H1 (cell line): ENCODE data around the gene POLD1. TPM values are rescaled to one million over a fixed set of nuclear protein-coding genes. Genes with fewer than 3 reads are reported as not detected.

Experiments
- CTCF ChIA-PET: fragments of 300-600 bp; sonication (Branson Sonifier 250); formaldehyde crosslinking; loops from one replicate; lab custom pipeline; 2021; ENCODE audit not compliant: partially characterized antibody; lab: Charles Lee
- POLR2A ChIA-PET: fragments of 300-600 bp; sonication (Branson Sonifier 250); formaldehyde crosslinking; loops from one replicate; lab custom pipeline; 2021; ENCODE audit warnings: inconsistent platforms; ENCODE audit not compliant: partially characterized antibody; lab: Charles Lee
- DNase-seq, 2 experiments: peaks; one replicate each; pipeline versions ENCODE4 v3.0.0 to v3.0.0-alpha.2; 2010 to 2022; ENCODE audit warnings: low spot score in 2 of 2, low read depth in 1 of 2, mixed read lengths in 1 of 2
- FAIRE-seq: peaks from 2 replicates; lab custom pipeline; 2011; peaks lifted over from hg19 to GRCh38; lab: Jason Lieb, UNC
- H2AFZ ChIP-seq: 2 replicates; pipeline ENCODE4 v1.8.1; 2012; ENCODE audit warnings: low read length, inconsistent platforms
- H2AK5ac ChIP-seq: 2 replicates; pipeline ENCODE4 v1.6.1; 2013; ENCODE audit warnings: low read depth, low read length
- H2BK120ac ChIP-seq: replicated peaks from 2 replicates; pipeline ENCODE3; 2013; ENCODE audit warnings: low read depth, low read length, inconsistent platforms
- H2BK12ac ChIP-seq: 2 replicates; pipeline ENCODE4 v1.6.1; 2013; ENCODE audit warnings: low read depth, low read length
- H2BK15ac ChIP-seq: 2 replicates; pipeline ENCODE4 v1.6.1; 2013; ENCODE audit warnings: low read length
- H2BK20ac ChIP-seq: 2 replicates; pipeline ENCODE4 v1.6.1; 2013; ENCODE audit warnings: low read length
- H2BK5ac ChIP-seq: 2 replicates; pipeline ENCODE4 v1.6.1; 2013; ENCODE audit warnings: low read depth, low read length
- H3K14ac ChIP-seq: 2 replicates; pipeline ENCODE4 v1.6.1; 2013; ENCODE audit warnings: inconsistent platforms; ENCODE audit not compliant: insufficient read length
- H3K18ac ChIP-seq: 2 replicates; pipeline ENCODE4 v1.6.1; 2013; ENCODE audit warnings: low read length; ENCODE audit errors: extremely low read depth
- H3K23ac ChIP-seq: 2 replicates; pipeline ENCODE4 v1.6.1; 2013; ENCODE audit warnings: inconsistent platforms; ENCODE audit not compliant: insufficient read length
- H3K23me2 ChIP-seq: 2 replicates; pipeline ENCODE4 v1.6.1; 2013; ENCODE audit warnings: low read depth, low read length
- H3K27ac ChIP-seq: 2 replicates; pipeline ENCODE4 v1.6.1; 2011; ENCODE audit warnings: low read depth, low read length, inconsistent platforms
- H3K27me3 ChIP-seq, 4 experiments: replicated peaks in 1 of 4; 1 replicate in 1 of 4; 2 replicates in 3 of 4; pipeline versions ENCODE4 v1.6.1 to v1.8.1; 2011 to 2013; ENCODE audit warnings: low read length in 3 of 4, mild to moderate bottlenecking in 3 of 4, inconsistent platforms in 2 of 4, mixed read lengths in 2 of 4, moderate library complexity in 1 of 4; ENCODE audit not compliant: control insufficient read depth in 3 of 4, insufficient read depth in 3 of 4; ENCODE audit errors: extremely low read depth in 1 of 4
- H3K36me3 ChIP-seq, 4 experiments: 2 replicates each; pipeline versions ENCODE4 v1.6.1 to v1.8.1; 2011 to 2013; ENCODE audit warnings: mild to moderate bottlenecking in 4 of 4, low read length in 3 of 4, moderate library complexity in 2 of 4, control low read depth in 1 of 4, inconsistent platforms in 1 of 4; ENCODE audit not compliant: insufficient read depth in 4 of 4, control insufficient read depth in 2 of 4
- H3K4ac ChIP-seq: replicated peaks from 2 replicates; pipeline ENCODE3; 2013; ENCODE audit warnings: low read length, low read depth, mixed read lengths, inconsistent platforms; ENCODE audit not compliant: insufficient read length
- H3K4me1 ChIP-seq, 4 experiments: replicated peaks in 1 of 4; 1 replicate in 1 of 4; 2 replicates in 3 of 4; pipeline versions ENCODE4 v1.6.1 to v1.8.1; 2011 to 2013; ENCODE audit warnings: low read length in 3 of 4, inconsistent platforms in 2 of 4, mixed read lengths in 1 of 4; ENCODE audit not compliant: insufficient read depth in 4 of 4, control insufficient read depth in 3 of 4
- H3K4me2 ChIP-seq, 2 experiments: 2 replicates each; pipeline versions ENCODE4 v1.6.1 to v1.8.1; 2011 to 2013; ENCODE audit warnings: low read depth in 2 of 2, low read length in 2 of 2, control low read depth in 1 of 2, inconsistent platforms in 1 of 2, mild to moderate bottlenecking in 1 of 2; ENCODE audit not compliant: insufficient read depth in 1 of 2
- H3K4me3 ChIP-seq, 4 experiments: fragments of 200-600, 300-600 bp in 1 of 4; sonication (generic), shearing (Covaris generic), sonication (Bioruptor Twin) in 1 of 4; 2 replicates each; pipeline versions ENCODE4 v1.5.1 to v1.8.1; 2011 to 2016; ENCODE audit warnings: low read length in 4 of 4, low read depth in 3 of 4, control low read depth in 2 of 4, inconsistent platforms in 2 of 4, mild to moderate bottlenecking in 2 of 4, mixed read lengths in 1 of 4, moderate library complexity in 1 of 4; ENCODE audit not compliant: insufficient read depth in 2 of 4; ENCODE audit errors: extremely low read depth in 1 of 4
- H3K56ac ChIP-seq: replicated peaks from 2 replicates; pipeline ENCODE3; 2013; ENCODE audit warnings: low read depth, mild to moderate bottlenecking, mixed read lengths, low read length, inconsistent platforms; ENCODE audit not compliant: insufficient read length
- H3K79me1 ChIP-seq: 2 replicates; pipeline ENCODE4 v1.6.1; 2013; ENCODE audit warnings: low read depth, low read length, control low read depth
- H3K79me2 ChIP-seq, 2 experiments: 2 replicates each; pipeline versions ENCODE4 v1.6.1 to v1.8.1; 2012 to 2013; ENCODE audit warnings: low read length in 2 of 2, mild to moderate bottlenecking in 2 of 2, inconsistent platforms in 1 of 2; ENCODE audit not compliant: insufficient read depth in 2 of 2, control insufficient read depth in 1 of 2
- H3K9ac ChIP-seq, 4 experiments: replicated peaks in 1 of 4; 1 replicate in 1 of 4; 2 replicates in 3 of 4; pipeline versions ENCODE4 v1.6.1 to v1.8.1; 2011 to 2013; ENCODE audit warnings: low read depth in 3 of 4, low read length in 3 of 4, control low read depth in 2 of 4, mild to moderate bottlenecking in 2 of 4, moderate library complexity in 2 of 4, inconsistent platforms in 1 of 4; ENCODE audit errors: extremely low read depth in 1 of 4
- H3K9me3 ChIP-seq, 2 experiments: 2 replicates each; pipeline versions ENCODE4 v1.6.1 to v1.8.1; 2012 to 2013; ENCODE audit warnings: mild to moderate bottlenecking in 2 of 2, moderate library complexity in 2 of 2, control low read depth in 1 of 2, inconsistent platforms in 1 of 2, low read depth in 1 of 2, low read length in 1 of 2, mixed read lengths in 1 of 2; ENCODE audit not compliant: insufficient read depth in 2 of 2
- H4K20me1 ChIP-seq, 2 experiments: replicated peaks in 1 of 2; 2 replicates each; pipeline versions ENCODE3 to v1.8.1; 2011 to 2013; ENCODE audit warnings: inconsistent platforms in 2 of 2, low read length in 2 of 2, mild to moderate bottlenecking in 1 of 2; ENCODE audit not compliant: insufficient read depth in 2 of 2, control insufficient read depth in 1 of 2
- H4K5ac ChIP-seq: 2 replicates; pipeline ENCODE4 v1.6.1; 2013; ENCODE audit warnings: low read length, low read depth, mixed read lengths, inconsistent platforms; ENCODE audit not compliant: insufficient read length
- H4K8ac ChIP-seq: 2 replicates; pipeline ENCODE4 v1.8.0; 2013; ENCODE audit warnings: mild to moderate bottlenecking, moderate library complexity, low read length, inconsistent platforms; ENCODE audit not compliant: insufficient read depth; ENCODE audit errors: extremely low read depth
- H4K91ac ChIP-seq: replicated peaks from 2 replicates; pipeline ENCODE3; 2013; ENCODE audit warnings: low read length, mixed read lengths, inconsistent platforms; ENCODE audit not compliant: insufficient read length
- ASH2L ChIP-seq: fragments of 200-600, 300-600 bp; sonication (generic); IDR thresholded peaks from one replicate; pipeline ENCODE4 v1.7.1; 2017; ENCODE audit warnings: low read length
- BCL11A ChIP-seq, 2 experiments: IDR thresholded peaks; one replicate each; pipeline ENCODE4 v1.6.1; 2011; ENCODE audit warnings: low read depth in 2 of 2, low read length in 2 of 2, mild to moderate bottlenecking in 2 of 2
- CBX5 ChIP-seq: fragments of 300-800, 300-1000 bp; sonication (generic); IDR thresholded peaks from 2 replicates; pipeline ENCODE4 v1.7.1; 2016; ENCODE audit warnings: antibody characterized with exemption, low read length, low read depth
- CEBPB ChIP-seq: IDR thresholded peaks from 2 replicates; pipeline ENCODE4 v1.6.1; 2012; ENCODE audit warnings: low read depth, low read length
- CHD1 ChIP-seq: IDR thresholded peaks from 2 replicates; pipeline ENCODE4 v1.6.1; 2012; ENCODE audit warnings: low read depth, low read length, improper control_type of control experiment
- CHD2 ChIP-seq: IDR thresholded peaks from 2 replicates; pipeline ENCODE4 v1.6.1; 2012; ENCODE audit warnings: low read length, improper control_type of control experiment
- JUND ChIP-seq: IDR thresholded peaks from 2 replicates; pipeline ENCODE4 v1.6.1; 2011; ENCODE audit warnings: mild to moderate bottlenecking, improper control_type of control experiment, low read length
- POLR2AphosphoS5 ChIP-seq: IDR thresholded peaks from 2 replicates; pipeline ENCODE4 v1.6.1; 2011; ENCODE audit warnings: low read depth, low read length
- SIRT6 ChIP-seq: IDR thresholded peaks from one replicate; pipeline ENCODE4 v1.7.1; 2012; ENCODE audit warnings: low read length, inconsistent platforms
- SP2 ChIP-seq: IDR thresholded peaks from 2 replicates; pipeline ENCODE4 v1.6.1; 2012; ENCODE audit warnings: mild to moderate bottlenecking, low read length, inconsistent platforms
- YY1 ChIP-seq: IDR thresholded peaks from 2 replicates; pipeline ENCODE4 v1.6.1; 2011; ENCODE audit warnings: low read depth, mild to moderate bottlenecking, low read length
- WGBS, 2 experiments: shearing (Covaris generic) in 1 of 2; methylation state at CpG; one replicate each; pipeline versions ENCODE4 v1.1.6 to v1.1.7; 2013 to 2015; ENCODE audit warnings: low lambda C conversion rate in 2 of 2, mixed read lengths in 2 of 2, inconsistent platforms in 1 of 2, low coverage in 1 of 2, missing lambda C conversion rate in 1 of 2; ENCODE audit not compliant: insufficient replicate concordance in 2 of 2, insufficient coverage in 1 of 2, insufficient read length in 1 of 2; ENCODE audit errors: extremely low coverage in 1 of 2, missing lambda C conversion rate in 1 of 2; 5-methylcytosine and 5-hydroxymethylcytosine counted together
- polyA plus RNA-seq, 7 experiments: library from polyadenylated mRNA; depleted of rRNA in 3 of 7; stranded (reverse) in 5 of 7; unstranded in 2 of 7; fragments of >200 nt in 5 of 7; fragments of 200-250 nt in 2 of 7; gene quantifications; 1 replicate in 5 of 7; 2 replicates in 1 of 7; 4 replicates in 1 of 7; pipeline versions ENCODE4 v1.2.1 to v1.2.3, GENCODE V29; 2011 to 2013; ENCODE audit warnings: missing spikeins in 2 of 7, mixed read lengths in 2 of 7
- total RNA-seq: library from RNA; stranded (reverse); fragmentation: NEBNext Ultra II Directional; extraction: Animal tissue kit (Norgen Biotek cat#: 25700); gene quantifications from 2 replicates; pipeline ENCODE4 v1.2.1, GENCODE V29; 2021

POLD1 gene
- total and polyA plus RNA-seq, 2 of the 8 experiments (the other 6 are each of a cell fraction or from before 2014, with no cell fraction given) = 141 to 142 TPM

DNA sequence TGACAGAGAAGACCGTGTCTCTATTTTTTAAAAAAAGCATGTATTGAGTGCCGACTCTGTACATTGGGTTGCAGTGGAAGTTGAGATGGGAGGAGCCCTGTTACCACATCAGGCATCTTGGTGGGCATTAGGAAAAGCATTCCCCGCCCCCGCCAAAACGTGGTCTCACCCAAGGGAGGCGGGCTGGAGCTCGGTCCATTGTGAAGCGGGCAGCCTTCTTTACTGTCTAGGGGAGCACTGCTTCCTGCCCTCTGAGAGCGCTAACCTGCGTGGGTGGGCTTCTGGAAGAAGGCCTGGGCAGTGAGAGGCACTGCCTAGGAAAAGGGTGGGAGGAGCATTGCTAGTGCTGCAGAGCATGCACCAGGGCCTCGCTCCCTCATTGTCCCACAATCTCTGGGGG, 4.0 kb upstream of the POLD1 start:
- H3K27ac ChIP-seq = no peak overlapping the region

More for the DNA sequence above, 4.0 kb upstream of the POLD1 start:
- no peak overlapping the region for H4K91ac ChIP-seq
- H4K5ac ChIP-seq = no peak overlapping the region
- no peak overlapping the region for H3K4ac ChIP-seq
- peaks cover 0 to 5% (median 2%) of the 10 kb centered on the region in 4 experiments; a peak in 5 of 7 replicates for H3K4me1 ChIP-seq
- H3K79me2 ChIP-seq = peaks cover 3 to 7% of the 10 kb centered on the region in 2 experiments; a peak in 3 of 4 replicates
- no peak overlapping the region for H3K4me3 ChIP-seq
- no peak overlapping the region for H3K56ac ChIP-seq
- H3K23ac ChIP-seq = no peak overlapping the region
- no peak overlapping the region for H2BK12ac ChIP-seq
- 90% methylated on average over 11 of the region's 11 CpGs; no CpG with 5 or more reads in 1 of the 2 experiments for WGBS, 2 experiments
- H3K9me3 ChIP-seq = no peaks in the 10 kb centered on the region
- no peak overlapping the region for H3K9ac ChIP-seq
- no peak overlapping the region for H2AK5ac ChIP-seq
- no peak overlapping the region for H3K14ac ChIP-seq
- no peak overlapping the region for H4K8ac ChIP-seq
- no peak overlapping the region for H2BK15ac ChIP-seq
- H3K18ac ChIP-seq = no peak overlapping the region
- ChIA-PET CTCF (interaction anchor here (0.6 to 3.3 kb wide), 2 partner anchors 12 to 156 kb away, joined by 3 to 11 read pairs; no protein-coding TSS in a partner anchor), POLR2A (no interaction called here)
- H3K36me3 ChIP-seq = peaks cover 12 to 43% (median 33%) of the 10 kb centered on the region in 4 experiments
- H3K4me2 ChIP-seq = no peak overlapping the region
- H3K27me3 ChIP-seq = no peaks in the 10 kb centered on the region
- no peak overlapping the region for H2BK120ac ChIP-seq
- H2AFZ ChIP-seq = no peak overlapping the region
- peaks cover 4% of the 10 kb centered on the region for H3K79me1 ChIP-seq
- H4K20me1 ChIP-seq = peaks cover 5 to 11% of the 10 kb centered on the region in 2 experiments
- H3K23me2 ChIP-seq = peaks cover 8% of the 10 kb centered on the region; the same call in 1 of the 2 replicates
- no peak for DNase-seq
- FAIRE-seq = no peak
- no peak overlapping the region for H2BK5ac ChIP-seq
- H2BK20ac ChIP-seq = no peak overlapping the region
- TF ChIP-seq SP2 = no peak
- no peak for TF ChIP-seq YY1
- TF ChIP-seq CHD2 = no peak
- TF ChIP-seq ASH2L = no peak
- no peak for TF ChIP-seq JUND
- TF ChIP-seq CHD1 = no peak
- no peak for TF ChIP-seq SIRT6
- no peak for TF ChIP-seq BCL11A (IDR thresholded peaks at IDR 0.05; ENCODE audit: low read depth in 2 of 2, low read length in 2 of 2)
- TF ChIP-seq POLR2AphosphoS5 = no peak
- no peak for TF ChIP-seq CBX5
- TF ChIP-seq CEBPB = no peak
